H1 (cell line): ENCODE measurements around the gene ACTBL2. TPM values are rescaled to one million over a fixed set of nuclear protein-coding genes. Genes with fewer than 3 reads are reported as not detected.

Experiments used
- CTCF ChIA-PET: fragments of 300-600 bp; sonication (Branson Sonifier 250); formaldehyde crosslinking; loops from one replicate; lab custom pipeline; 2021; ENCODE audit not compliant: partially characterized antibody; lab: Charles Lee
- POLR2A ChIA-PET: fragments of 300-600 bp; sonication (Branson Sonifier 250); formaldehyde crosslinking; loops from one replicate; lab custom pipeline; 2021; ENCODE audit warnings: inconsistent platforms; ENCODE audit not compliant: partially characterized antibody; lab: Charles Lee
- DNase-seq, 2 experiments: peaks; one replicate each; pipeline versions ENCODE4 v3.0.0 to v3.0.0-alpha.2; 2010 to 2022; ENCODE audit warnings: low spot score in 2 of 2, low read depth in 1 of 2, mixed read lengths in 1 of 2
- FAIRE-seq: peaks from 2 replicates; lab custom pipeline; 2011; peaks lifted over from hg19 to GRCh38; lab: Jason Lieb, UNC
- H2AFZ ChIP-seq: 2 replicates; pipeline ENCODE4 v1.8.1; 2012; ENCODE audit warnings: low read length, inconsistent platforms
- H2AK5ac ChIP-seq: 2 replicates; pipeline ENCODE4 v1.6.1; 2013; ENCODE audit warnings: low read depth, low read length
- H2BK120ac ChIP-seq: replicated peaks from 2 replicates; pipeline ENCODE3; 2013; ENCODE audit warnings: low read depth, low read length, inconsistent platforms
- H2BK12ac ChIP-seq: 2 replicates; pipeline ENCODE4 v1.6.1; 2013; ENCODE audit warnings: low read depth, low read length
- H2BK15ac ChIP-seq: 2 replicates; pipeline ENCODE4 v1.6.1; 2013; ENCODE audit warnings: low read length
- H2BK20ac ChIP-seq: 2 replicates; pipeline ENCODE4 v1.6.1; 2013; ENCODE audit warnings: low read length
- H2BK5ac ChIP-seq: 2 replicates; pipeline ENCODE4 v1.6.1; 2013; ENCODE audit warnings: low read depth, low read length
- H3K14ac ChIP-seq: 2 replicates; pipeline ENCODE4 v1.6.1; 2013; ENCODE audit warnings: inconsistent platforms; ENCODE audit not compliant: insufficient read length
- H3K18ac ChIP-seq: 2 replicates; pipeline ENCODE4 v1.6.1; 2013; ENCODE audit warnings: low read length; ENCODE audit errors: extremely low read depth
- H3K23ac ChIP-seq: 2 replicates; pipeline ENCODE4 v1.6.1; 2013; ENCODE audit warnings: inconsistent platforms; ENCODE audit not compliant: insufficient read length
- H3K23me2 ChIP-seq: 2 replicates; pipeline ENCODE4 v1.6.1; 2013; ENCODE audit warnings: low read depth, low read length
- H3K27ac ChIP-seq: 2 replicates; pipeline ENCODE4 v1.6.1; 2011; ENCODE audit warnings: low read depth, low read length, inconsistent platforms
- H3K27me3 ChIP-seq, 4 experiments: replicated peaks in 1 of 4; 1 replicate in 1 of 4; 2 replicates in 3 of 4; pipeline versions ENCODE4 v1.6.1 to v1.8.1; 2011 to 2013; ENCODE audit warnings: low read length in 3 of 4, mild to moderate bottlenecking in 3 of 4, inconsistent platforms in 2 of 4, mixed read lengths in 2 of 4, moderate library complexity in 1 of 4; ENCODE audit not compliant: control insufficient read depth in 3 of 4, insufficient read depth in 3 of 4; ENCODE audit errors: extremely low read depth in 1 of 4
- H3K36me3 ChIP-seq, 4 experiments: 2 replicates each; pipeline versions ENCODE4 v1.6.1 to v1.8.1; 2011 to 2013; ENCODE audit warnings: mild to moderate bottlenecking in 4 of 4, low read length in 3 of 4, moderate library complexity in 2 of 4, control low read depth in 1 of 4, inconsistent platforms in 1 of 4; ENCODE audit not compliant: insufficient read depth in 4 of 4, control insufficient read depth in 2 of 4
- H3K4ac ChIP-seq: replicated peaks from 2 replicates; pipeline ENCODE3; 2013; ENCODE audit warnings: low read length, low read depth, mixed read lengths, inconsistent platforms; ENCODE audit not compliant: insufficient read length
- H3K4me1 ChIP-seq, 4 experiments: replicated peaks in 1 of 4; 1 replicate in 1 of 4; 2 replicates in 3 of 4; pipeline versions ENCODE4 v1.6.1 to v1.8.1; 2011 to 2013; ENCODE audit warnings: low read length in 3 of 4, inconsistent platforms in 2 of 4, mixed read lengths in 1 of 4; ENCODE audit not compliant: insufficient read depth in 4 of 4, control insufficient read depth in 3 of 4
- H3K4me2 ChIP-seq, 2 experiments: 2 replicates each; pipeline versions ENCODE4 v1.6.1 to v1.8.1; 2011 to 2013; ENCODE audit warnings: low read depth in 2 of 2, low read length in 2 of 2, control low read depth in 1 of 2, inconsistent platforms in 1 of 2, mild to moderate bottlenecking in 1 of 2; ENCODE audit not compliant: insufficient read depth in 1 of 2
- H3K4me3 ChIP-seq, 4 experiments: fragments of 200-600, 300-600 bp in 1 of 4; sonication (generic), shearing (Covaris generic), sonication (Bioruptor Twin) in 1 of 4; 2 replicates each; pipeline versions ENCODE4 v1.5.1 to v1.8.1; 2011 to 2016; ENCODE audit warnings: low read length in 4 of 4, low read depth in 3 of 4, control low read depth in 2 of 4, inconsistent platforms in 2 of 4, mild to moderate bottlenecking in 2 of 4, mixed read lengths in 1 of 4, moderate library complexity in 1 of 4; ENCODE audit not compliant: insufficient read depth in 2 of 4; ENCODE audit errors: extremely low read depth in 1 of 4
- H3K56ac ChIP-seq: replicated peaks from 2 replicates; pipeline ENCODE3; 2013; ENCODE audit warnings: low read depth, mild to moderate bottlenecking, mixed read lengths, low read length, inconsistent platforms; ENCODE audit not compliant: insufficient read length
- H3K79me1 ChIP-seq: 2 replicates; pipeline ENCODE4 v1.6.1; 2013; ENCODE audit warnings: low read depth, low read length, control low read depth
- H3K79me2 ChIP-seq, 2 experiments: 2 replicates each; pipeline versions ENCODE4 v1.6.1 to v1.8.1; 2012 to 2013; ENCODE audit warnings: low read length in 2 of 2, mild to moderate bottlenecking in 2 of 2, inconsistent platforms in 1 of 2; ENCODE audit not compliant: insufficient read depth in 2 of 2, control insufficient read depth in 1 of 2
- H3K9ac ChIP-seq, 4 experiments: replicated peaks in 1 of 4; 1 replicate in 1 of 4; 2 replicates in 3 of 4; pipeline versions ENCODE4 v1.6.1 to v1.8.1; 2011 to 2013; ENCODE audit warnings: low read depth in 3 of 4, low read length in 3 of 4, control low read depth in 2 of 4, mild to moderate bottlenecking in 2 of 4, moderate library complexity in 2 of 4, inconsistent platforms in 1 of 4; ENCODE audit errors: extremely low read depth in 1 of 4
- H3K9me3 ChIP-seq, 2 experiments: 2 replicates each; pipeline versions ENCODE4 v1.6.1 to v1.8.1; 2012 to 2013; ENCODE audit warnings: mild to moderate bottlenecking in 2 of 2, moderate library complexity in 2 of 2, control low read depth in 1 of 2, inconsistent platforms in 1 of 2, low read depth in 1 of 2, low read length in 1 of 2, mixed read lengths in 1 of 2; ENCODE audit not compliant: insufficient read depth in 2 of 2
- H4K20me1 ChIP-seq, 2 experiments: replicated peaks in 1 of 2; 2 replicates each; pipeline versions ENCODE3 to v1.8.1; 2011 to 2013; ENCODE audit warnings: inconsistent platforms in 2 of 2, low read length in 2 of 2, mild to moderate bottlenecking in 1 of 2; ENCODE audit not compliant: insufficient read depth in 2 of 2, control insufficient read depth in 1 of 2
- H4K5ac ChIP-seq: 2 replicates; pipeline ENCODE4 v1.6.1; 2013; ENCODE audit warnings: low read length, low read depth, mixed read lengths, inconsistent platforms; ENCODE audit not compliant: insufficient read length
- H4K8ac ChIP-seq: 2 replicates; pipeline ENCODE4 v1.8.0; 2013; ENCODE audit warnings: mild to moderate bottlenecking, moderate library complexity, low read length, inconsistent platforms; ENCODE audit not compliant: insufficient read depth; ENCODE audit errors: extremely low read depth
- H4K91ac ChIP-seq: replicated peaks from 2 replicates; pipeline ENCODE3; 2013; ENCODE audit warnings: low read length, mixed read lengths, inconsistent platforms; ENCODE audit not compliant: insufficient read length
- ASH2L ChIP-seq: fragments of 200-600, 300-600 bp; sonication (generic); IDR thresholded peaks from one replicate; pipeline ENCODE4 v1.7.1; 2017; ENCODE audit warnings: low read length
- CHD2 ChIP-seq: IDR thresholded peaks from 2 replicates; pipeline ENCODE4 v1.6.1; 2012; ENCODE audit warnings: low read length, improper control_type of control experiment
- GABPA ChIP-seq: IDR thresholded peaks from 2 replicates; pipeline ENCODE4 v1.6.1; 2011; ENCODE audit warnings: mild to moderate bottlenecking, low read length, moderate library complexity, borderline replicate concordance; ENCODE audit not compliant: insufficient read depth
- JUN ChIP-seq: IDR thresholded peaks from 2 replicates; pipeline ENCODE4 v1.6.1; 2011; ENCODE audit warnings: low read depth, mild to moderate bottlenecking, improper control_type of control experiment, low read length
- POU5F1 ChIP-seq: IDR thresholded peaks from 2 replicates; pipeline ENCODE4 v1.6.1; 2011; ENCODE audit warnings: low read depth, mild to moderate bottlenecking, low read length, moderate library complexity
- WGBS, 2 experiments: shearing (Covaris generic) in 1 of 2; methylation state at CpG; one replicate each; pipeline versions ENCODE4 v1.1.6 to v1.1.7; 2013 to 2015; ENCODE audit warnings: low lambda C conversion rate in 2 of 2, mixed read lengths in 2 of 2, inconsistent platforms in 1 of 2, low coverage in 1 of 2, missing lambda C conversion rate in 1 of 2; ENCODE audit not compliant: insufficient replicate concordance in 2 of 2, insufficient coverage in 1 of 2, insufficient read length in 1 of 2; ENCODE audit errors: extremely low coverage in 1 of 2, missing lambda C conversion rate in 1 of 2; 5-methylcytosine and 5-hydroxymethylcytosine counted together
- polyA plus RNA-seq, 7 experiments: library from polyadenylated mRNA; depleted of rRNA in 3 of 7; stranded (reverse) in 5 of 7; unstranded in 2 of 7; fragments of >200 nt in 5 of 7; fragments of 200-250 nt in 2 of 7; gene quantifications; 1 replicate in 5 of 7; 2 replicates in 1 of 7; 4 replicates in 1 of 7; pipeline versions ENCODE4 v1.2.1 to v1.2.3, GENCODE V29; 2011 to 2013; ENCODE audit warnings: missing spikeins in 2 of 7, mixed read lengths in 2 of 7
- total RNA-seq: library from RNA; stranded (reverse); fragmentation: NEBNext Ultra II Directional; extraction: Animal tissue kit (Norgen Biotek cat#: 25700); gene quantifications from 2 replicates; pipeline ENCODE4 v1.2.1, GENCODE V29; 2021

Gene ACTBL2
- total and polyA plus RNA-seq, 2 of the 8 experiments (the other 6 are each of a cell fraction or from before 2014, with no cell fraction given) = not detected

DNA sequence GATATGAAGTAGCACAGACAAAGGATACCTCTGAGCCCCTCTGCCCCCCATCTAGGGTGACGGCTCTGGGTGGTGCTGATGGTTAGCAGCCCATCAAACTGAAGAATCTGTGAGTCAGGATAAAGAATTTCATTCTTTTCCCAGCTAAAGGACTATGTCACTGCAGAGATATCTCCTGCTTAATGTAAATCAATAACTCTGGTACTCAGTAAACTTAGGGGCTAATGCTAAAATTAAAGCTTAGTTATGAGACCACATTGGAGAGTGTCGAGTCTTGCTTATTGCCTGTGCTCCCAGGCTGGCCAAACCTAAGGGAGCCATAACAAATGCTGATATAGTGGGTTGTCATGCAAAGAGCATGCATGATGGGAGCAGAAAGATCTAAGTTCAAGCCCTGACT, 25.6 kb upstream of the ACTBL2 start:
- no peak for FAIRE-seq
- H3K27me3 ChIP-seq = no peaks in the 10 kb centered on the region
- no peak overlapping the region for H2BK20ac ChIP-seq
- TF ChIP-seq JUN = no peak
- TF ChIP-seq POU5F1 = no peak
- TF ChIP-seq GABPA = no peak
- no peak for TF ChIP-seq CHD2
- no peak for TF ChIP-seq ASH2L
- no peak for DNase-seq
- ChIA-PET CTCF (interaction anchor here (1.0 to 1.9 kb wide), 3 partner anchors 9 to 270 kb away, joined by 3 to 7 read pairs (median 5); no protein-coding TSS in a partner anchor), POLR2A (no interaction called here)
- no peaks in the 10 kb centered on the region for H3K79me2 ChIP-seq
- H3K27ac ChIP-seq = no peak overlapping the region
- H4K20me1 ChIP-seq = no peaks in the 10 kb centered on the region
- H2AFZ ChIP-seq = no peak overlapping the region
- H2BK120ac ChIP-seq = no peak overlapping the region
- H4K5ac ChIP-seq = no peak overlapping the region
- no peaks in the 10 kb centered on the region for H3K23me2 ChIP-seq
- H3K9ac ChIP-seq = no peak overlapping the region
- no peak overlapping the region for H4K8ac ChIP-seq
- no peak overlapping the region for H3K18ac ChIP-seq
- H2BK5ac ChIP-seq = no peak overlapping the region
- H3K36me3 ChIP-seq = no peaks in the 10 kb centered on the region
- no peak overlapping the region for H3K56ac ChIP-seq
- H3K23ac ChIP-seq = no peak overlapping the region
- H2AK5ac ChIP-seq = no peak overlapping the region
- no peak overlapping the region for H3K14ac ChIP-seq
- H3K4me3 ChIP-seq = no peak overlapping the region
- H2BK12ac ChIP-seq = no peak overlapping the region
- H3K9me3 ChIP-seq = no peaks in the 10 kb centered on the region
- no peak overlapping the region for H3K4me2 ChIP-seq
- H4K91ac ChIP-seq = no peak overlapping the region
- no peak overlapping the region for H3K4ac ChIP-seq
- H3K4me1 ChIP-seq = no peaks in the 10 kb centered on the region
- no peak overlapping the region for H2BK15ac ChIP-seq
- 89% methylated on average over 2 of the region's 2 CpGs; no CpG with 5 or more reads in 1 of the 2 experiments for WGBS, 2 experiments
- H3K79me1 ChIP-seq = no peaks in the 10 kb centered on the region
